ENCODE measurements around the gene OR4D11.

The OR4D11 gene

GRCh38 chr11:59550368-59550841 is 47.0 kb downstream of the OR4D11 start:
- DNase-seq, result peak; percentile 85

- DNase-seq, result peak; percentile 74
Measured at GRCh38 chr11:59550842-59551658, 47.7 kb downstream of the OR4D11 start.

- DNase-seq, result no peak
Measured at GRCh38 chr11:59551659-59552521, 48.5 kb downstream of the OR4D11 start.

- DNase-seq, result no peak
Measured at GRCh38 chr11:59552844-59553243, 49.5 kb downstream of the OR4D11 start.

GRCh38 chr11:59553323-59553722 is 49.9 kb downstream of the OR4D11 start:
- DNase-seq, result no peak
